CD4-positive, alpha-beta memory T cell (primary cell): ENCODE data around the gene TCF12. TPM values are rescaled to one million over a fixed set of nuclear protein-coding genes. Genes with fewer than 3 reads are reported as not detected.

ENCODE experiments used
- CTCF ChIA-PET: fragments of 350-600 bp; sonication (Branson Sonifier 250); formaldehyde crosslinking; loops from one replicate; lab custom pipeline; 2021; ENCODE audit warnings: inconsistent platforms; ENCODE audit not compliant: partially characterized antibody; lab: Charles Lee
- POLR2A ChIA-PET: fragments of 350-600 bp; sonication (Branson Sonifier 250); formaldehyde crosslinking; loops from one replicate; lab custom pipeline; 2021; ENCODE audit not compliant: partially characterized antibody; lab: Charles Lee
- DNase-seq, 5 donors: peaks; one replicate each; pipeline versions ENCODE4 v3.0.0 to v3.0.0-alpha.2; 2020 to 2022; ENCODE audit warnings: mixed read lengths in 1 of 5
- H3K27ac ChIP-seq: one replicate; pipeline ENCODE4 v1.7.0; 2013; ENCODE audit warnings: low read depth, low read length
- H3K27me3 ChIP-seq: 2 replicates; pipeline ENCODE4 v1.7.0; 2013; ENCODE audit warnings: mild to moderate bottlenecking, low read length, moderate library complexity; ENCODE audit not compliant: insufficient read depth
- H3K36me3 ChIP-seq: 2 replicates; pipeline ENCODE4 v1.7.0; 2013; ENCODE audit warnings: mild to moderate bottlenecking, low read length, moderate library complexity; ENCODE audit not compliant: insufficient read depth
- H3K4me1 ChIP-seq: 2 replicates; pipeline ENCODE4 v1.7.0; 2013; ENCODE audit warnings: mild to moderate bottlenecking, low read length, moderate library complexity; ENCODE audit not compliant: insufficient read depth
- H3K4me3 ChIP-seq, 2 donors: one replicate each; pipeline ENCODE4 v1.7.0; 2013; ENCODE audit warnings: low read length in 2 of 2, mild to moderate bottlenecking in 1 of 2
- H3K9me3 ChIP-seq, 2 donors: one replicate each; pipeline ENCODE4 v1.7.0; 2013; ENCODE audit warnings: low read length in 2 of 2, control low read depth in 1 of 2; ENCODE audit not compliant: control insufficient read depth in 1 of 2
- H3K27ac Mint-ChIP-seq, 7 donors: one replicate each; pipeline ENCODE4 v1.8.0; 2020 to 2021; ENCODE audit warnings: mixed read lengths in 7 of 7, mild to moderate bottlenecking in 6 of 7, inconsistent platforms in 3 of 7, moderate library complexity in 3 of 7
- H3K27me3 Mint-ChIP-seq, 2 donors: one replicate each; pipeline ENCODE4 v1.8.0; 2020 to 2021; ENCODE audit warnings: mixed read lengths in 2 of 2
- H3K36me3 Mint-ChIP-seq, 2 donors: one replicate each; pipeline ENCODE4 v1.8.0; 2020 to 2021; ENCODE audit warnings: mixed read lengths in 2 of 2, inconsistent platforms in 1 of 2, mild to moderate bottlenecking in 1 of 2
- H3K4me1 Mint-ChIP-seq, 4 donors: one replicate each; pipeline ENCODE4 v1.8.0; 2020 to 2021; ENCODE audit warnings: mixed read lengths in 4 of 4, mild to moderate bottlenecking in 1 of 4
- H3K4me3 Mint-ChIP-seq, 8 donors: one replicate each; pipeline ENCODE4 v1.8.0; 2020 to 2021; ENCODE audit warnings: mixed read lengths in 8 of 8, mild to moderate bottlenecking in 7 of 8, moderate library complexity in 6 of 8, inconsistent platforms in 3 of 8
- H3K9me3 Mint-ChIP-seq, 8 donors: one replicate each; pipeline ENCODE4 v1.8.0; 2020 to 2021; ENCODE audit warnings: mixed read lengths in 8 of 8, mild to moderate bottlenecking in 5 of 8, inconsistent platforms in 3 of 8, moderate library complexity in 1 of 8
- intact Hi-C: fragments of 100-400 bp; cut with micrococcal nuclease; formaldehyde crosslinking; loops from one replicate; pipeline ENCODE4 v1.15.1; 2023
- polyA plus RNA-seq, 2 donors: library from polyadenylated mRNA; unstranded; fragments of 300-500 nt; fragmentation: Illumina TruSeq; gene quantifications; one replicate each; pipeline ENCODE4 v1.2.3, GENCODE V29; 2021
- total RNA-seq, 2 experiments: library from RNA; stranded (reverse); gene quantifications; one replicate each; pipeline ENCODE4 v1.2.3, GENCODE V29; 2021

Gene TCF12
- total and polyA plus RNA-seq, 4 experiments from 2014 or later: 36.5 to 86.5 (median 68.4) TPM

DNA sequence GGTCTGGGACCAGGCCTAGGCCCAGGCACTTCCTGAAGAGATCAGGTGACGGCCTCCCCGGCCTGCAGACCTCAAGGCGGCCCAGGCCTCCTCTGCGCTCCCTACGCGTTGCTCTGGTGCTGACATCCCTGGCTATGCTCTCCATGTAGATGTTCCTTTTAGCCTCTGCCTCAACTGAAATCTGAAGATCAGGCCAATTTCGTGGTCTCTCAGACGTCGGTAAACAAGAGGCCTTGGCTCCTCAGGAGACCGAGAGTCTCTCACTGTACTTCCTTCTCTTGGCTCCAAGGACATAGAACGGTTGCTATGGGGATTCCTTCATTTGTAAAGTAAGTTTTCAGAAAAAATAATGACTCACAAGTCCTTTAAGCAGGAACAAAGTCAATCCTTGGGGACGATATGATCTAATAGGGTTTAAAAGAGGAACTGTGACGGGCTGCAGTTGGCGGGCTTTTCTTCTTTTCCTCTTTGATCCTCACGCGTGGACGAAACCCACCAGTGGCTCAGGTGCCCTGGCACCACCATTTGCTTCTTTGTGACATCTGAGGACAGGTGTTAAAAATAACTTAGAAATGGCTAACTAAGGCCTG is 402.3 kb downstream of the TCF12 start:
- Mint-ChIP-seq H3K27ac (peak overlapping the region in 2 of 7 donors; percentile 70 to 73), H3K4me1 (peaks cover 1 to 9% (median 4%) of the 10 kb centered on the region in 4 donors), H3K4me3 (no peak overlapping the region), H3K9me3 (no peaks in the 10 kb centered on the region), H3K36me3 (no peaks in the 10 kb centered on the region), H3K27me3 (peaks cover 4 to 6% of the 10 kb centered on the region in 2 donors)
- no peaks in the 10 kb centered on the region for H3K36me3 ChIP-seq
- H3K4me1 ChIP-seq: no peaks in the 10 kb centered on the region
- no peak overlapping the region for H3K27ac ChIP-seq
- no peak for DNase-seq
- no peaks in the 10 kb centered on the region for H3K27me3 ChIP-seq
- H3K9me3 ChIP-seq: no peaks in the 10 kb centered on the region
- POLR2A ChIA-PET: no interaction called here
- CTCF ChIA-PET: interaction anchor here (2.3 kb wide), 1 partner anchor 14 kb away, joined by 9 read pairs; no protein-coding TSS in a partner anchor
- intact Hi-C loops: no loop called here
- no peak overlapping the region for H3K4me3 ChIP-seq

DNA sequence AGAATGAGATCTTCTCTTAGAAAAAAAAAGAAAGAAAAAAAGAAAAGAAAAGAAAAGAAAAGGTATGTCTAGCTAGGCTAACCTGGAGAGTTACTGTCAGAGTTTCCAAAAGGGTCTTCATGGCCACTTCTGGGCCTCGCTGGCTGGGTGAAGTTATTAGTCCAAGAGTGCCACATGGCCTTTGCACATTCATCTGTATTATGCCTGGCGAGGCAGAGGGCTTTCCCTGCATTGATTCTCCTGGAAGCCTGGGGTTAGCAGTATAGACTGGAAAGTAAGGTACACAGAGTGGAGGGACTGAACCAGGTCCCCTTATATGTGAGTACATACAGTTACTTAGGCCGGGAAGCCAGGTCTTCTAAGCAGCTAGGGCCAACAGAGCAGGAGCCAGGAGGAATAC is 403.0 kb downstream of the TCF12 start:
- Mint-ChIP-seq H3K27ac (no peak overlapping the region), H3K36me3 (no peaks in the 10 kb centered on the region), H3K9me3 (no peaks in the 10 kb centered on the region), H3K27me3 (peaks cover 5 to 6% of the 10 kb centered on the region in 2 donors), H3K4me3 (no peak overlapping the region), H3K4me1 (peaks cover 1 to 9% (median 4%) of the 10 kb centered on the region in 4 donors)
- no peak for DNase-seq
- intact Hi-C loops: no loop called here
- no peaks in the 10 kb centered on the region for H3K4me1 ChIP-seq
- no peak overlapping the region for H3K4me3 ChIP-seq
- H3K9me3 ChIP-seq: no peaks in the 10 kb centered on the region
- no peaks in the 10 kb centered on the region for H3K36me3 ChIP-seq
- POLR2A ChIA-PET: no interaction called here
- no peaks in the 10 kb centered on the region for H3K27me3 ChIP-seq
- CTCF ChIA-PET: interaction anchor here (2.3 kb wide), 1 partner anchor 15 kb away, joined by 9 read pairs; no protein-coding TSS in a partner anchor
- H3K27ac ChIP-seq: no peak overlapping the region

DNA sequence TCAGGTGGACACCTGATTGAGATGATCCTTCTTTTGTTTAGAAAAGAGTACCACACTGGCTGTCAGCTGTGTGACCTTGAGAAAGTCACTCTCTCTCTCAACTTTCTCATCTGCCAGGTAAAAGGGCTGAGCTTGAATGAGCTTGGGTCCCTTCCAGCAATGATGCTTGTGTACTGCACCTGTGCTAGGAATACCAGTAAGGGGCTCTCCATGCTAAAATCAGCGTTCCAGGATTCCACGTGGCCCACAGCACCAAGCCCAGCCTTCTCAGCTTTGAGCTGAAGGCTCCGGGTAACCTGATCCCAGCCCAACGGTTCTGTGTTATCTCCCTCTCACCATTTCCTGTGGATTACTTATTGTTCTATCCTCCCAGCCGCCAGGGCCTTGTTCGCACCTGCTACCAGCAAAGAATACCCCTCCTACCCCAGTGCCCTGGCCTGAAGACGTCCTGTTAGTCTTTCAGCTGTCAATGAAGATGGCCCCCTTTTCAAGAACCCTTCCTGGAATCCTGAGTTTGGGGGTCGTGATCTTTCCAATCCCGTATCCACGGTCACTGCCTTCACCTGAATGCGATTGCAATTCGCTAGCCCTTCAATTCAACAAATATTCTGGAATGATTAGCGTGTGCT is 403.6 kb downstream of the TCF12 start:
- peak overlapping the region in 1 of 7 donors; percentile 17 for H3K27ac Mint-ChIP-seq
- H3K4me1 Mint-ChIP-seq: peaks cover 1 to 9% (median 4%) of the 10 kb centered on the region in 4 donors
- Histone ChIP-seq H3K9me3 (no peaks in the 10 kb centered on the region), H3K4me1 (no peaks in the 10 kb centered on the region), H3K36me3 (no peaks in the 10 kb centered on the region), H3K4me3 (no peak overlapping the region), H3K27me3 (no peaks in the 10 kb centered on the region), H3K27ac (no peak overlapping the region)
- intact Hi-C loops: no loop called here
- no peaks in the 10 kb centered on the region for H3K36me3 Mint-ChIP-seq
- no peak overlapping the region for H3K4me3 Mint-ChIP-seq
- ChIA-PET CTCF (interaction anchor here (2.3 kb wide), 1 partner anchor 15 kb away, joined by 9 read pairs; no protein-coding TSS in a partner anchor), POLR2A (no interaction called here)
- H3K9me3 Mint-ChIP-seq: no peaks in the 10 kb centered on the region
- DNase-seq: no peak
- H3K27me3 Mint-ChIP-seq: peaks cover 5 to 6% of the 10 kb centered on the region in 2 donors

DNA sequence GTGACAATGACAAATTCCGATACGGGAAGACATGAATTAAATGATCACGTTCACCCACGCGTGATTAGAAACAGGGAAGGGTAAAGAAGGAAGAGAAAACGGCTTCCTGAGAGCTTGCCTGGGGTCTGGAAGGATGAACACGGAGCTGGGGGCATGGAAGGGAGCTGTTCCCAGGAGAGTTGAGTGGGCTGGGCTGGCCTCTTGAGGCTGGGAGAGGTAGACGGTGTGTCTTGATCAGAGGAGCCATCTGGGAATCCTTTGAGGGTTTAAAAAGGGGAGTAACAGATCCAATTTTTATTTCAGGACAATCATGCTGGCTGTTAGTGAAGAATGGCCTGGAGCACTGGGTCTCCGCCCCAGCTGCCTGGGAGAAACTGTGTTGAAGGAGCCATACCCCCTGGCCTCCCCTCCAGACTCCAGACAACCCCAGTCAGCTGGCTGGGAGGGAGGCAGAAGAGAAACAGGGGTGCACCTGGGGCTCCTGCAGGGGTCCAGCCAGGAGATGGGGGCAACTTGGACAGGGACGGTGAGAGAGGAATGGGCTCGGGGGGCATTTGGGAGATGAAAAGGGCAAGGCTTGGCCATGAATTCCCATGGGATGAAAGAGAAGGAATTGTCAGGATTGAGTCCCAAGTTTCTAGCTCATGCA is 404.3 kb downstream of the TCF12 start:
- no peak overlapping the region for H3K4me3 Mint-ChIP-seq

DNA sequence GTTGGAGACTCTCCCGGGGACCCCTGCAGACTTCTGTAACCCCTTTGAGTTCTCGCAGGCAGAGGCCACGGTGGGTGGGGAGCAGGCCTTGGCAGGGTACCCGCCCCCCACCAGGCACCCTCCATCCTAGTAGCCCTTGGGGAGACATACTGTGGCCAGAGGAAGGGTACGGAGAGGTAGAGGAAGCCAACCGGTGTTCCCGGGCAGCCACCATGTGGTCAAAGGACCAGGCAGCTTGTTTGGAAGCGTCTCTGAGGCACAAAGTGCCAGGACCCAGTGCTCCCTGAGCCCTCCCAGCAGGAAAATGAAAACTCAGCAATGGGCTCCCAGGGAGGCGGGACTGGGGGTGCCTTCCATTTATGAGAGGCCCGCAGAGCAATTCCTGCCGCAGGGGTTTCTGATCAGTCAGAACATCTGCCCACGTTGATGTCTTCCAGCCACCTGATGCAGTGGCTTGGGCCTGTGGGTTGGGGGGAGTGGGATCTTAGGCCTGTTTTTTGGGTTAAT is 404.9 kb downstream of the TCF12 start:
- no peaks in the 10 kb centered on the region for H3K9me3 Mint-ChIP-seq
- Histone ChIP-seq H3K4me1 (no peaks in the 10 kb centered on the region), H3K4me3 (no peak overlapping the region), H3K27ac (no peak overlapping the region), H3K36me3 (no peaks in the 10 kb centered on the region), H3K9me3 (no peaks in the 10 kb centered on the region), H3K27me3 (no peaks in the 10 kb centered on the region)
- intact Hi-C loops: no loop called here
- peaks cover 1 to 9% (median 4%) of the 10 kb centered on the region in 4 donors for H3K4me1 Mint-ChIP-seq
- no peaks in the 10 kb centered on the region for H3K36me3 Mint-ChIP-seq
- H3K27me3 Mint-ChIP-seq: peaks cover 2 to 5% of the 10 kb centered on the region in 2 donors
- no peak overlapping the region for H3K4me3 Mint-ChIP-seq
- DNase-seq: no peak
- CTCF ChIA-PET: no interaction called here
- POLR2A ChIA-PET: no interaction called here
- no peak overlapping the region for H3K27ac Mint-ChIP-seq

More for the DNA sequence above, 404.3 kb downstream of the TCF12 start:
- intact Hi-C loops: no loop called here
- H3K27me3 Mint-ChIP-seq: peaks cover 2 to 5% of the 10 kb centered on the region in 2 donors
- POLR2A ChIA-PET: no interaction called here
- DNase-seq: no peak
- no peaks in the 10 kb centered on the region for H3K9me3 ChIP-seq
- no peak overlapping the region for H3K27ac ChIP-seq
- H3K4me1 ChIP-seq: no peaks in the 10 kb centered on the region
- H3K27ac Mint-ChIP-seq: no peak overlapping the region
- no peaks in the 10 kb centered on the region for H3K9me3 Mint-ChIP-seq
- peaks cover 1 to 9% (median 4%) of the 10 kb centered on the region in 4 donors for H3K4me1 Mint-ChIP-seq
- CTCF ChIA-PET: interaction anchor here (2.3 kb wide), 1 partner anchor 16 kb away, joined by 9 read pairs; no protein-coding TSS in a partner anchor
- H3K27me3 ChIP-seq: no peaks in the 10 kb centered on the region
- no peak overlapping the region for H3K4me3 ChIP-seq
- no peaks in the 10 kb centered on the region for H3K36me3 ChIP-seq
- H3K36me3 Mint-ChIP-seq: no peaks in the 10 kb centered on the region

DNA sequence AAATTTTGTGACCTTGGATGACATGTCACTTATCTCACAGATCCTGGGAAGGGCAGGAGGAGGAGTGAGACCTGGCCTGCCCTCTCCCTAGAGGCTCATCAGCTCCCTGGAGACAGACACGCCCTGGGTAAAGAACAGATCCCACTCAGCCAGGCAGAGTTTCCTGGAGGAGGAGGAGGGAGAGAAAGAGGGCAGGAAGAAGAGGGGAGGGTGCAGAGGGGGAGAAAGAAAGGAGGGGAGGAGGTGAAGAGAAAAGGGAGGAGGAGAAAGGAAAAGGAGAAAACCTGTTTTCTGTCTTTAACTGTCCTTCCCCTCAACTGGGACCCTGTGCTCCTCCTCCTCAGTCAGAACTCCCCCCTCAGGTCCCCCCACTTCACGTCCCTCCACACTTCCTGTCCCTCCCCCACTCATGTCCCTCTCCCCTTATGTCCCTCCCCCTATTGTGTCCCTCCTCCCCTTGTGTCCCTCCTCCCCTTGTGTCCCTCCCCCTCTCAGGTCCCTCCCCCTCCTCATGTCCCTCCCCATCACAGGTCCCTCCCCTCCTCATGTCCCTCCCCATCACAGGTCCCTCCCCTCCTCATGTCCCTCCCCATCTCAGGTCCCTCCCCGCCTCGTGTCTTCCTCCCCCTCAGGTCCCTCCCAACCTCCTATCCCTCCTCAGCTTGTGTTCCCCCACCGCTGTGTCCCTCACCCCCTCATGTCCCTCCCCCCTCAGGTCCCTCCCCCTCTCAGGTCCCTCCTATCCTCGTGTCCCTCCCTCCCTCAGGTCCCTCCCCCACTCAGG is 405.6 kb downstream of the TCF12 start:
- no peaks in the 10 kb centered on the region for H3K4me1 ChIP-seq
- no peaks in the 10 kb centered on the region for H3K27me3 ChIP-seq
- Mint-ChIP-seq H3K27me3 (peaks cover 2 to 9% of the 10 kb centered on the region in 2 donors), H3K9me3 (no peaks in the 10 kb centered on the region), H3K36me3 (no peaks in the 10 kb centered on the region), H3K27ac (peak overlapping the region in 1 of 7 donors; percentile 29), H3K4me1 (peaks cover 1 to 9% (median 4%) of the 10 kb centered on the region in 4 donors), H3K4me3 (peak overlapping the region in 1 of 8 donors; percentile 9)
- peak in 1 of 5 donors; percentile 5 for DNase-seq
- H3K36me3 ChIP-seq: no peaks in the 10 kb centered on the region
- ChIA-PET POLR2A (no interaction called here), CTCF (no interaction called here)
- no peaks in the 10 kb centered on the region for H3K9me3 ChIP-seq
- no peak overlapping the region for H3K27ac ChIP-seq
- intact Hi-C loops: no loop called here
- no peak overlapping the region for H3K4me3 ChIP-seq
